Neural progenitor cell (in vitro differentiated cells): ENCODE data around the gene CERS4. TPM values are rescaled to one million over a fixed set of nuclear protein-coding genes. Genes with fewer than 3 reads are reported as not detected.

Experiments
- DNase-seq: peaks from one replicate; pipeline ENCODE4 v3.0.0-alpha.2; 2016; ENCODE audit warnings: low spot score
- H2AFZ ChIP-seq: fragments of 200-600 bp; sonication (generic); replicated peaks from 2 replicates; pipeline ENCODE4 v1.6.1; 2016; ENCODE audit warnings: antibody characterized with exemption
- H3F3A ChIP-seq: fragments of 200-600 bp; sonication (generic); 2 replicates; pipeline ENCODE4 v1.6.1; 2016; ENCODE audit warnings: antibody characterized with exemption, low read depth
- H3K27ac ChIP-seq: fragments of 200-600 bp; sonication (generic); 2 replicates; pipeline ENCODE4 v1.5.1; 2016; ENCODE audit warnings: mild to moderate bottlenecking
- H3K27me3 ChIP-seq: fragments of 200-600 bp; sonication (generic); 2 replicates; pipeline ENCODE4 v1.6.1; 2016; ENCODE audit warnings: mild to moderate bottlenecking, moderate library complexity
- H3K36me3 ChIP-seq: fragments of 200-600 bp; sonication (generic); 2 replicates; pipeline ENCODE4 v1.5.1; 2016
- H3K4me1 ChIP-seq: fragments of 200-600 bp; sonication (generic); 2 replicates; pipeline ENCODE4 v1.6.1; 2016; ENCODE audit warnings: mixed run types
- H3K4me2 ChIP-seq: fragments of 200-600 bp; sonication (generic); 2 replicates; pipeline ENCODE4 v1.6.1; 2016
- H3K4me3 ChIP-seq: fragments of 200-600 bp; sonication (generic); 2 replicates; pipeline ENCODE4 v1.5.1; 2016
- H3K79me2 ChIP-seq: fragments of 200-600 bp; sonication (generic); 2 replicates; pipeline ENCODE4 v1.6.1; 2016; ENCODE audit warnings: low read depth
- H3K9ac ChIP-seq: fragments of 200-600 bp; sonication (generic); 2 replicates; pipeline ENCODE4 v1.6.1; 2016
- H3K9me3 ChIP-seq: fragments of 200-600 bp; sonication (generic); 2 replicates; pipeline ENCODE4 v1.5.1; 2016; ENCODE audit warnings: low read depth
- H4K20me1 ChIP-seq: fragments of 200-600 bp; sonication (generic); 2 replicates; pipeline ENCODE4 v1.6.1; 2016; ENCODE audit warnings: low read depth
- H3K27ac Mint-ChIP-seq: 3 replicates; pipeline ENCODE4 v1.8.0; 2021; ENCODE audit warnings: mixed read lengths
- H3K27me3 Mint-ChIP-seq: 2 replicates; pipeline ENCODE4 v1.8.0; 2022; ENCODE audit warnings: low read depth, mild to moderate bottlenecking, inconsistent platforms, moderate library complexity, mixed read lengths; ENCODE audit not compliant: insufficient read depth
- H3K36me3 Mint-ChIP-seq: 3 replicates; pipeline ENCODE4 v1.8.0; 2021; ENCODE audit warnings: mixed read lengths
- H3K4me1 Mint-ChIP-seq: 3 replicates; pipeline ENCODE4 v1.8.0; 2021; ENCODE audit warnings: mixed read lengths
- H3K4me3 Mint-ChIP-seq: 3 replicates; pipeline ENCODE4 v1.8.0; 2021; ENCODE audit warnings: mild to moderate bottlenecking, moderate library complexity, mixed read lengths
- H3K9me3 Mint-ChIP-seq: 3 replicates; pipeline ENCODE4 v1.8.0; 2020; ENCODE audit warnings: mixed read lengths
- CTCF ChIP-seq: fragments of 200-600 bp; sonication (generic); IDR thresholded peaks from 2 replicates; pipeline ENCODE4 v1.5.1; 2017; ENCODE audit warnings: antibody characterized with exemption, mild to moderate bottlenecking
- EZH2 ChIP-seq: fragments of 200-600 bp; sonication (generic); IDR thresholded peaks from 2 replicates; pipeline ENCODE4 v1.6.1; 2017; ENCODE audit warnings: antibody characterized with exemption, mild to moderate bottlenecking, moderate library complexity
- EZH2phosphoT487 ChIP-seq: fragments of 200-600 bp; sonication (generic); IDR thresholded peaks from 2 replicates; pipeline ENCODE4 v1.6.1; 2017; ENCODE audit warnings: antibody characterized with exemption
- total RNA-seq: library from RNA; depleted of rRNA; stranded (reverse); fragments of >200 nt; gene quantifications from 2 replicates; pipeline ENCODE4 v1.2.3, GENCODE V29; 2015; ENCODE audit warnings: low replicate concordance

Gene CERS4
- total RNA-seq, 1 donor from 2014 or later: 34.1 TPM

DNA sequence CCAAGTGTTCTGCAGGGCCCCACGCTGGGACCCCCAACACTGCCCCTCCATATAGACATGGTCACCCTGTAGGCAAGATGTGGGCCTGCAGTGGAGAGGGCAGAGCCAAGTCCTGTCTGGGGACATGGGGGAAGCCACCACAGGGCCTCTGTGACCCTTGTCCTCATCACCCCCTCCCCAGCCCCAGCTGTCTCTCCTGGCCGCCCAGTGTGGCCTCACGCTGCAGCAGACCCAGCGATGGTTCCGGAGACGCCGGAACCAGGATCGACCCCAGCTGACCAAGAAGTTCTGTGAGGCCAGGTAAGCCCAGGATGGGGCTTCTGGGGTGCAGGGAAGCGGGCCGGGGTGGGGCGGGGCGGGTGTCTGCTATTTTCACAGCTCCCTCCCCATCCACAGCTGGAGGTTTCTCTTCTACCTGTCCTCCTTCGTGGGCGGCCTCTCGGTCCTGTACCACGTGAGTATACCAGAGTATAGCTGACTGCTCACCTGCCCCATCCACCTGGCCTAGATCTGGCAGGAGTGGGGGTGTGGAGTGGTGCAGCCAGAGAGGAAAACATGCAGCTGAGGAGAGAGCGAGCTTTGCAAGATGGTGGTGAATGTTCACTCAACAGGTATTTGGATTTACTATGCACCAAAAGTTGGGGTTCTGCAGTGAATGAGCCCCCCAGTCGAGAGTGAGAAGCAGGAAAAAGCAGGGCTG is 46.4 kb downstream of the CERS4 start:
- no peak overlapping the region for H3K27ac Mint-ChIP-seq
- H3K9ac ChIP-seq: no peak overlapping the region
- no peak overlapping the region for H3K4me2 ChIP-seq
- no peaks in the 10 kb centered on the region for H3K27me3 Mint-ChIP-seq
- H2AFZ ChIP-seq: no peak overlapping the region
- no peak overlapping the region for H3K4me3 ChIP-seq
- no peaks in the 10 kb centered on the region for H4K20me1 ChIP-seq
- peaks cover 14% of the 10 kb centered on the region for H3K36me3 Mint-ChIP-seq
- H3K36me3 ChIP-seq: no peaks in the 10 kb centered on the region
- TF ChIP-seq EZH2phosphoT487 (no peak), CTCF (no peak), EZH2 (no peak)
- DNase-seq: no peak
- peaks cover 12% of the 10 kb centered on the region for H3K4me1 Mint-ChIP-seq
- H3K4me3 Mint-ChIP-seq: no peak overlapping the region
- H3K27me3 ChIP-seq: no peaks in the 10 kb centered on the region
- peaks cover 10% of the 10 kb centered on the region for H3F3A ChIP-seq
- H3K9me3 Mint-ChIP-seq: no peaks in the 10 kb centered on the region
- peaks cover 2% of the 10 kb centered on the region for H3K4me1 ChIP-seq
- no peak overlapping the region for H3K27ac ChIP-seq
- no peaks in the 10 kb centered on the region for H3K9me3 ChIP-seq
- no peaks in the 10 kb centered on the region for H3K79me2 ChIP-seq

- H3K27me3 ChIP-seq: no peaks in the 10 kb centered on the region
- H3K4me3 Mint-ChIP-seq: no peak overlapping the region
- H3K4me1 ChIP-seq: peaks cover 2% of the 10 kb centered on the region
- H3K4me1 Mint-ChIP-seq: peaks cover 12% of the 10 kb centered on the region
- no peak overlapping the region for H3K4me3 ChIP-seq
- no peak overlapping the region for H3K27ac ChIP-seq
- H2AFZ ChIP-seq: no peak overlapping the region
- no peaks in the 10 kb centered on the region for H3K27me3 Mint-ChIP-seq
- TF ChIP-seq EZH2phosphoT487 (no peak), CTCF (no peak), EZH2 (no peak)
- H3K9ac ChIP-seq: no peak overlapping the region
- no peak overlapping the region for H3K4me2 ChIP-seq
- H3K36me3 Mint-ChIP-seq: peaks cover 14% of the 10 kb centered on the region
- DNase-seq: no peak
- no peaks in the 10 kb centered on the region for H4K20me1 ChIP-seq
- H3K9me3 ChIP-seq: no peaks in the 10 kb centered on the region
- no peak overlapping the region for H3K27ac Mint-ChIP-seq
- peaks cover 5% of the 10 kb centered on the region for H3F3A ChIP-seq
- no peaks in the 10 kb centered on the region for H3K9me3 Mint-ChIP-seq
- no peaks in the 10 kb centered on the region for H3K79me2 ChIP-seq
- H3K36me3 ChIP-seq: no peaks in the 10 kb centered on the region
Measured at GRCh38 chr19:8256276-8257051, 47.3 kb downstream of the CERS4 start.

- H3K4me1 Mint-ChIP-seq: peaks cover 12% of the 10 kb centered on the region
- peaks cover 14% of the 10 kb centered on the region for H3K36me3 Mint-ChIP-seq
Measured at GRCh38 chr19:8257052-8257443, 47.9 kb downstream of the CERS4 start.

More at GRCh38 chr19:8257052-8257443, 47.9 kb downstream of the CERS4 start:
- no peaks in the 10 kb centered on the region for H3K27me3 ChIP-seq
- Mint-ChIP-seq H3K9me3 (no peaks in the 10 kb centered on the region), H3K4me3 (no peak overlapping the region), H3K27me3 (no peaks in the 10 kb centered on the region), H3K27ac (no peak overlapping the region)
- no peak overlapping the region for H3K9ac ChIP-seq
- peaks cover 2% of the 10 kb centered on the region for H3K4me1 ChIP-seq
- H2AFZ ChIP-seq: no peak overlapping the region
- no peaks in the 10 kb centered on the region for H3K36me3 ChIP-seq
- no peak for TF ChIP-seq EZH2
- TF ChIP-seq CTCF: no peak
- TF ChIP-seq EZH2phosphoT487: no peak
- H4K20me1 ChIP-seq: no peaks in the 10 kb centered on the region
- no peak overlapping the region for H3K4me2 ChIP-seq
- H3K4me3 ChIP-seq: no peak overlapping the region
- H3K9me3 ChIP-seq: no peaks in the 10 kb centered on the region
- no peaks in the 10 kb centered on the region for H3K79me2 ChIP-seq
- peaks cover 5% of the 10 kb centered on the region for H3F3A ChIP-seq
- H3K27ac ChIP-seq: no peak overlapping the region
- no peak for DNase-seq
